Stimulated activated memory B cell treated with anti-CD40 and anti-IgM and Interleukin-4, amounts not matched to agents 10 μg/mL and 1 μg/mL and 100 μg/mL, for 72 hours (primary cell): ENCODE data around the gene ARHGEF28.

Experiments
- ATAC-seq: fragments of 150-1000 bp; cut with Tn5 transposase; 2 replicates; pipeline ENCODE4 v1.10.0; 2021
- H3K27ac Mint-ChIP-seq: one replicate; pipeline ENCODE4 v1.8.0; 2022; ENCODE audit warnings: mild to moderate bottlenecking, mixed read lengths
- H3K27me3 Mint-ChIP-seq: one replicate; pipeline ENCODE4 v1.8.0; 2022; ENCODE audit warnings: mixed read lengths
- H3K36me3 Mint-ChIP-seq: one replicate; pipeline ENCODE4 v1.8.0; 2022; ENCODE audit warnings: mixed read lengths
- H3K4me1 Mint-ChIP-seq: one replicate; pipeline ENCODE4 v1.8.0; 2022; ENCODE audit warnings: mixed read lengths
- H3K4me3 Mint-ChIP-seq: one replicate; pipeline ENCODE4 v1.8.0; 2022; ENCODE audit warnings: mild to moderate bottlenecking, moderate library complexity, mixed read lengths
- H3K9me3 Mint-ChIP-seq: one replicate; pipeline ENCODE4 v1.8.0; 2022; ENCODE audit warnings: mixed read lengths

ARHGEF28 gene

DNA sequence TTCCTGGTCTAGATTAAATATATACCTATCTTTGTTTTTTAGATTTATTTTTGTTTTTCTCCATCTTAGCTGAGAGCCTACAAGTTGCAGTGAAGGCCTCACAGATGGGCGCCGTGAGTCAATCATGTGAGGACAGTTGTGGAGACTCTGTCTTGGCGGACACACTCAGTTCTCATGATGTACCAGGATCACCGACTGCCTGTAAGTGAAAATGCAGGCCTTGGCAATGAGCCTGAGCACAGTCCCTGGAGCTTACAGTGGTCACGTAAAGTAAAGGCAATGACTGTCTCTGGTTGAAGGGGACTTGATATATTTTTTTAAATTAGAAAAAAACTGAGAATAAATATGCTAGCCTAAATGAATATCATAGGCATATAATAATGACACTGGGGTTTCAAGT is 271.9 kb downstream of the ARHGEF28 start:
- Mint-ChIP-seq H3K36me3 (no peaks in the 10 kb centered on the region), H3K27ac (peak overlapping the region; percentile 73), H3K27me3 (peaks cover 78% of the 10 kb centered on the region), H3K9me3 (no peaks in the 10 kb centered on the region), H3K4me3 (no peak overlapping the region), H3K4me1 (peaks cover 15% of the 10 kb centered on the region)
- no peak for ATAC-seq

DNA sequence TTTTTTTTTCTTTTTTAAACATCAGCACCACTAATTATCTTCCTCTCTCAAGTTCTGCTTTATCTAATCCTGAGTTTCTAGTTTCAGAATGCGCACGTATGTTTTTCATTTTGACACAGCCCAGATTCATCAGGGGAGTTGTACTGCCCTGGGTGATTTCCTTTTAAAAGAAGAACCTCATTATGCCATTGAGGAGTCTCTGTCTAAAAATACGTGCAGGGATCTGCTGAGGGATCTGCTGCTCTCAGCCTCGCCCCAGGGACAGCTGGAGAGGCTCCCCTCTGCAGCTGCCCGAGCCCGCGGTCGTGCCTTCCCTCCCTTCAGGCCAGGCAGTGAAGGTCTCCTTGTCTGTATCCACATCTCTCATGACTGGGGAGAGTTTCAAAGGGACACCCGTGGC is 273.1 kb downstream of the ARHGEF28 start:
- ATAC-seq: peak; percentile 90
- Mint-ChIP-seq H3K27ac (peak overlapping the region; percentile 73), H3K4me1 (peaks cover 15% of the 10 kb centered on the region), H3K4me3 (peak overlapping the region; percentile 50), H3K36me3 (no peaks in the 10 kb centered on the region), H3K27me3 (peaks cover 81% of the 10 kb centered on the region), H3K9me3 (no peaks in the 10 kb centered on the region)

DNA sequence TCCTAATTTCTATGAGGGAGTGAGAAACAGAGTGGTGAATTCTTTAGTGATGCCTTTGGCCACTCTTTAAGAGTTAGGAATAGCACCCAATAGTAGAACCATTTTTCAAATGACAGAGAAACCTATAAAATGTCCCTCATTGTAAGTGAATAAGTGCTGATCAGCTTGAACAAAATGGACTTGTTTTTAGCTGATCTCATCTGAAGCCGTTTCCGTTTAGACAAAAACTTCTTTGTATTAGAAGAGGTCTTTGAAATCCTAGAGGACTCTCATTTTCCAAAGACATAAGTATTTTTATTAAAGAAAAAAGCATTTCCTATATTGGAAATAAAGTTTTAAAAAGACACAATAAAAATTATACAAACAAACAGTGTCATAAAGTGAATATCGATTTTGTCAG is 273.9 kb downstream of the ARHGEF28 start:
- peaks cover 15% of the 10 kb centered on the region for H3K4me1 Mint-ChIP-seq
- H3K9me3 Mint-ChIP-seq: no peaks in the 10 kb centered on the region
- peaks cover 74% of the 10 kb centered on the region for H3K27me3 Mint-ChIP-seq
- H3K4me3 Mint-ChIP-seq: no peak overlapping the region
- peak overlapping the region; percentile 73 for H3K27ac Mint-ChIP-seq
- no peak for ATAC-seq
- H3K36me3 Mint-ChIP-seq: no peaks in the 10 kb centered on the region

DNA sequence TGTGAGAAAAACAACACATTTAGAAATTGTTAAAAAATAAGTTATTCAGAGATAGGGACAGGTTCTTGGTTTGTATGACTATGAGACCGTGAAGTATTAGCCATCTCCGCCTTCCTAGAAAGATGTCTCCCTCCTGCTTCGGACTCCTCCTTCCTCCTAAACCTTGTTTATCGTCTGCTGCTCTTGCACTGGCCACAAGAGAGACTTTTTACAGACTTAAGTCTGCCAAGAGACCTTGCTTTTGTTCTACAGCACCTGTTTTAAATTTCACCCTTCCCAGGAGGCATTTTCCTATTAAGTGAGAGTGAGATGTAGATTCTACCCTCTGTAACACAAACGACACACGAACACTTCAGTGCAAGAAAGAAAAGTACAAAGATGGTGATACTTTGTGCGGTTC is 274.6 kb downstream of the ARHGEF28 start:
- ATAC-seq: no peak
- H3K4me1 Mint-ChIP-seq: peaks cover 15% of the 10 kb centered on the region
- H3K9me3 Mint-ChIP-seq: no peaks in the 10 kb centered on the region
- H3K27ac Mint-ChIP-seq: no peak overlapping the region
- peaks cover 67% of the 10 kb centered on the region for H3K27me3 Mint-ChIP-seq
- H3K36me3 Mint-ChIP-seq: no peaks in the 10 kb centered on the region
- H3K4me3 Mint-ChIP-seq: no peak overlapping the region

DNA sequence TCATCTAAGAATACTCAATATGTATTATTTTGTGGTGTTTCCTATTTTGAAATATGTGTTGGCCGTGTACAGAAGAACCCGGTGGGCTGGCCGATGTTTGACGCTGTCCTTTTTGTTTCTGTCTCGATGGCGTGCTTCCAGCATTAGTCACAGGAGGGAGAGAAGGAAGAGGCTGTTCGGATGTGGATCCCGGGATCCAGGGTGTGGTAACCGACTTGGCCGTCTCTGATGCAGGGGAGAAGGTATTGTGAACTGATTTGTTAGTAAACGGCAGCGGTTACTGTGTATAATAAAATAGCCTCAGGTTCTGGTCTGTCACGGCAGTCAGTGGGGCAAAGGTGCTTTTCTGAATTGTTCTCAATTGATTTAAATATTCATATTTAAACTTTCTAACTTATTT is 275.0 kb downstream of the ARHGEF28 start:
- Mint-ChIP-seq H3K4me1 (peaks cover 15% of the 10 kb centered on the region), H3K27me3 (peaks cover 63% of the 10 kb centered on the region), H3K36me3 (no peaks in the 10 kb centered on the region), H3K9me3 (no peaks in the 10 kb centered on the region), H3K4me3 (no peak overlapping the region), H3K27ac (no peak overlapping the region)
- no peak for ATAC-seq

DNA sequence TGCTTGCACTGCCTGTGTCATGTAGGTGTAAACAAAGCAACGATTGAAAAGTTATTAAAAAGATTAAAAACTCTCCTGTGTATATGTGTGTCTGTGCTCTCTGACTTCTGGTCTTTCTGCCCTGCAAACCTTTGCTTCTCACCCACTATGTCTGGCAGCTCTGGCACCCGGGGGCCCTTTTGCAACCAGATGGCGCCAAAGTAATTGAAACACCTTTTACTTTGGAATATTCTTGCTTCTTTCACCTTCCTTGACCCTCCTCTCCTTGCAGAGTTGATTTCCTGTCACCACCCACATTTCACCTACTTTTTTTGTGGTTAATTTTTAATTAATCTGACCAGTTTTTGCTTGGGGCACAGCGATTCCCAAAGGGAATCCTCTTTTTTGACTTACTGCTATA is 275.5 kb downstream of the ARHGEF28 start:
- Mint-ChIP-seq H3K27me3 (peaks cover 58% of the 10 kb centered on the region), H3K9me3 (no peaks in the 10 kb centered on the region), H3K36me3 (no peaks in the 10 kb centered on the region), H3K4me3 (no peak overlapping the region), H3K4me1 (peaks cover 15% of the 10 kb centered on the region), H3K27ac (no peak overlapping the region)
- ATAC-seq: no peak

DNA sequence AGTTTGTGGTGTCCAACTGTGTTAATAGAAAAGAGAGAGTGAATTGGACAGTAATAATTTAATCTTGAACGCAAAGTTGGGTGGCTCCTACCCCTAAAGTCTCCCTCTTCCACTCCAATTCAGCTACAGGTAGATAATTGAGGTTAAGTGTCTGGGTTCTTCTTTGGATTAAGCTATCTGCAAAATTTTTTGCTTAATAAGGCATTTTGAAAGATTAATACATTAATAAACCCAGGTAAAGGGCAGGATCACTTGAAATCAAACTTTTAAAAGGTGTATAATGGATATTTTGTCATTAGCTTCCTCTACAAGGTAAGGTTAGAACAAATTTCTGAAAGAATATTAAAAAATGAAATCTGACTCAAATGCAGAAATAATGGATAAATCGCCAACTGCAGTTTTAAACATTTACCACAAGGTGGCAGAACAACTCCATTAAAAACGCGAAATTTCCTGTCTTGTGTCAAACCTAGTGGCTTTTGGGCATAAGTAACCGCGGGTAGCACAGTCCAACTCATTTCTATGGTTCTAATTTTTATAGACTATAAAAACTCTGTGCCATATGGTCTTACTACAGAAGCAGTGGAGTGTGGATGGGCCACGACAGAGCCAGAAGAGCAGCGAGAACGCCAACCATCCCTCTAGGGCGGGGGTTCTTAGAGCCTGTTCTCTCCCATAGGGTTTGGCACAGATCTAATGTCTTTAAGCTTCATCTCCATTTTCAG is 276.5 kb downstream of the ARHGEF28 start:
- Mint-ChIP-seq H3K4me3 (no peak overlapping the region), H3K27me3 (peaks cover 48% of the 10 kb centered on the region), H3K27ac (no peak overlapping the region), H3K9me3 (no peaks in the 10 kb centered on the region), H3K4me1 (peaks cover 15% of the 10 kb centered on the region), H3K36me3 (no peaks in the 10 kb centered on the region)
- no peak for ATAC-seq

DNA sequence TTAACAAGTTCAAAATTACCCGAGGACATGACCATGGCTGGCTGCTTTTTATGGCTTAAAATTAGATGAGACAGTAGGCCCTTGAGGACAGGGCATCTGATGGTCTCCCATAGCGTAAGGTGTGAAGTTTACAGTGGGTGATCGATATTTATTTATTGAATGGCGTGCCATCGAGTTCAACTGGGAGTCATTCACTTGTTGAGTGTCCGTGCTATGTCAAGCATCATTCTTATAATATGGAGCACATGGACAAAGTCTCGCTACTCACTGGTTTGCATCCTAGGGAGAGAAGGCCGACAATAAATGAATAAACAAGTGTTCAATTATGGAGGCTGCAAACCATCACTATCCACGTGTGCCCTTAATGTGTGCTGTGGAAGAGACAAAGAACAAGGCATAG is 277.2 kb downstream of the ARHGEF28 start:
- no peak overlapping the region for H3K4me3 Mint-ChIP-seq
- no peak overlapping the region for H3K27ac Mint-ChIP-seq
- H3K9me3 Mint-ChIP-seq: no peaks in the 10 kb centered on the region
- peaks cover 46% of the 10 kb centered on the region for H3K27me3 Mint-ChIP-seq
- peaks cover 14% of the 10 kb centered on the region for H3K4me1 Mint-ChIP-seq
- H3K36me3 Mint-ChIP-seq: no peaks in the 10 kb centered on the region
- ATAC-seq: no peak

DNA sequence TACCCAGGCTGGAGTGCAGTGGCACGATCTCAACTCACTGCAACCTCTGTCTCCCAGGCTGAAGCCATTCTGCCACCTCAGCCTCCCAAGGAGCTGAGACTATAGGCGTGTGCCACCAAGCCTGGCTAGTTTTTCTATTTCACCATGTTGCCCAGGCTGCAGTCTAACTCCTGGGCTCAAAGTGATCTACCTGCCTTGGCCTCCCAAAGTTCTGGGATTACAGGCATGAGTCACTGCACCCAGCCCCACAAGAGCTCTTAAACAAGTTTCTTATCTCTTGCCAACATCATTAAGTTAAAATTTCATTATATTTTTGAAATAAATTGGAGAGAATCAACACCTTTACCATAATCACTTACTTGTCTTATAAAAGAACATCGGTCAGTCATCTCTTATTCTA is 280.3 kb downstream of the ARHGEF28 start:
- Mint-ChIP-seq H3K27me3 (peaks cover 39% of the 10 kb centered on the region), H3K9me3 (no peaks in the 10 kb centered on the region), H3K36me3 (no peaks in the 10 kb centered on the region), H3K27ac (no peak overlapping the region), H3K4me3 (no peak overlapping the region), H3K4me1 (no peaks in the 10 kb centered on the region)
- ATAC-seq: no peak

DNA sequence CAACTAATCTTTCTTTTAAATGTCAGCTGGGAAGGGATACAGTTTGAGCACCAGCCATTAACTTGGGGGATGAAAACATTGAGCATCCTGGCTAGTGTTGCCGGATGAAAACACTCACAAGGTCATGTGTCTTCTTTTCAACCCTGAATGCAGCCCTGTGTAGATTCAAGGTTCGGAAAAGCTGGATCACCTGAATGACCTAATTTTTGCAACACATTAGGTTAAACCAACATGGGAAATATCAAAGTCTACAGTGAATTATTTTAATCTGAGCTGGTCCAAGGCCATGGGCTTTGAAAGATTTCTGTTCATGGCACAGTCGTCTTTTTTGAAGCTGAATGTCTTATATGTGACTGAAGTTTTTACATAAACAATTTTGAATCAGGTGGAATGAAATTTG is 281.2 kb downstream of the ARHGEF28 start:
- no peak overlapping the region for H3K27ac Mint-ChIP-seq
- peaks cover 30% of the 10 kb centered on the region for H3K27me3 Mint-ChIP-seq
- no peaks in the 10 kb centered on the region for H3K36me3 Mint-ChIP-seq
- no peaks in the 10 kb centered on the region for H3K4me1 Mint-ChIP-seq
- H3K4me3 Mint-ChIP-seq: no peak overlapping the region
- H3K9me3 Mint-ChIP-seq: no peaks in the 10 kb centered on the region
- no peak for ATAC-seq

DNA sequence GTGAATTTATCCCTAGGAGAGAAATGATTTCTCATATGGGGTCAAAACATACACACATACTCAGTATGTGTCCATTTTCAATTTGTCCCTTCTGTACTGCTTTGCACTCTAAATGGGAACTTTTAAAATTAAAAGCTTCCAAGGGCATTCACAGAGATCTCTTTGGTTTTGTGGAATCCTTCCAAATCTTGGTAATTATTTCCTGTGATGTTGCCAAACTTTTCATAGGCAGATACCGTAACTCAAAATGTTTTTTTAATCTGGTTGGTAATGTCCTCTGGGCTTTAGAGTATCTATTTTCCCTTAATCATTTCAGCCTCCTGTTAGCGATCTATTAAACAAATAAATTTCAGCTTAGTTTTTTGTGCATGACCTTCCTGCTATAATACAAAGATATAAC is 282.4 kb downstream of the ARHGEF28 start:
- Mint-ChIP-seq H3K4me3 (no peak overlapping the region), H3K27ac (no peak overlapping the region), H3K4me1 (no peaks in the 10 kb centered on the region), H3K27me3 (peaks cover 18% of the 10 kb centered on the region), H3K9me3 (no peaks in the 10 kb centered on the region), H3K36me3 (no peaks in the 10 kb centered on the region)
- ATAC-seq: no peak

DNA sequence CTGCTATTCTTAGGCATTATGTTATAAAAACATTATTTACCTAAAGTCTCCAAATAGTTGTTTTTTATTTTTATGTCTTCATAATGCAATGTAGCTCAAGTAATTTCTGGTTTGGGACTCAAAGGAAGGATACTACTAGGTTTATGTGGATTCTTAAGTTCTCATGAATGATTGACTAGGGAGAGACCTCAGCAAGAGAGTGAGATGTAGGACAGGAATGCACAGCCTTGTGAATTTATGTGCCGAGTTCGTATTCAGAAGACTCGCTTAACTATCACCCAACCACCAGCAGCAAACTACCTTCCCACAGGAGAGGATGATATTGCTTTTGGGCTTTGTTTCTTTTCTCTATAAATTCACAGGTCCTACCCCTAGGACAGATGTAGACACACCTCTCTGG is 282.9 kb downstream of the ARHGEF28 start:
- H3K4me1 Mint-ChIP-seq: no peaks in the 10 kb centered on the region
- ATAC-seq: no peak
- H3K4me3 Mint-ChIP-seq: no peak overlapping the region

DNA sequence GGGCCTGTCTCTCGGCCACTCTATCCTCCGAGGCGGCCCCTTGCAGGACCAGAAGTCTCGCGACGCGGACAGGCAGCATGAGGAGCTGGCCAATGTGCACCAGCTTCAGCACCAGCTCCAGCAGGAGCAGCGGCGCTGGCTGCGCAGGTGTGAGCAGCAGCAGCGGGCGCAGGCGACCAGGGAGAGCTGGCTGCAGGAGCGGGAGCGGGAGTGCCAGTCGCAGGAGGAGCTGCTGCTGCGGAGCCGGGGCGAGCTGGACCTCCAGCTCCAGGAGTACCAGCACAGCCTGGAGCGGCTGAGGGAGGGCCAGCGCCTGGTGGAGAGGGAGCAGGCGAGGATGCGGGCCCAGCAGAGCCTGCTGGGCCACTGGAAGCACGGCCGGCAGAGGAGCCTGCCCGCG is 283.5 kb downstream of the ARHGEF28 start:
- Mint-ChIP-seq H3K9me3 (no peaks in the 10 kb centered on the region), H3K27ac (no peak overlapping the region), H3K36me3 (no peaks in the 10 kb centered on the region), H3K27me3 (peaks cover 12% of the 10 kb centered on the region), H3K4me3 (no peak overlapping the region), H3K4me1 (no peaks in the 10 kb centered on the region)
- ATAC-seq: no peak

More for the DNA sequence above, 282.9 kb downstream of the ARHGEF28 start:
- Mint-ChIP-seq H3K27ac (no peak overlapping the region), H3K9me3 (no peaks in the 10 kb centered on the region), H3K36me3 (no peaks in the 10 kb centered on the region), H3K27me3 (peaks cover 14% of the 10 kb centered on the region)

DNA sequence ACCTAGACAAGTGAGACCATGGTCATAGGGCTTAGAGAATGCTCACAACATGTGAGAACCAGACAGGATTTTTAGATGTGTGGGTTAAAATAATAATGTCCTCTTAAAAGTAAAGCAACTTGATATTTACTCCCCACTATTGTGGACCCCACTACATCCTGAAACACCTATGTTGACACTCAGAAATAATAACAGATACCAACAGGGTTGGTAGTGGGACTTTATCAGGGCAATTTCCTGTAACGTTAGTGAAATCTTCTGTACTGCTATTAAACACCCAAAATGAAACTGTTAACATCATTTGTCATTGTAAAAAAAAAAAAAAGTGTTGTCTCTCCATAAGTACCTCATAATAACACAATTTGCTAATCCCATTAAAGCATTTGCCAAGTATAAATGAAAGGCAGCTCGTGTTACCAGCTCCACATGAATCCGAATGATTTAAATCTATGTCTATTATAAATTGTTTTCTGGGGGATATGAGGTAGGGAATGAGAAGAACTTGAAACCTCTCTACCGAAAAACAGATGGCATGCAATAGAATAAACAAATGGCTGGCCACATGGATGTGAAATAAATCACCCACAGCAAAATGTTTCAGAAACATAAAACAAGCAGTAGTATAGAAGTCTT is 285.9 kb downstream of the ARHGEF28 start:
- H3K4me3 Mint-ChIP-seq: no peak overlapping the region

DNA sequence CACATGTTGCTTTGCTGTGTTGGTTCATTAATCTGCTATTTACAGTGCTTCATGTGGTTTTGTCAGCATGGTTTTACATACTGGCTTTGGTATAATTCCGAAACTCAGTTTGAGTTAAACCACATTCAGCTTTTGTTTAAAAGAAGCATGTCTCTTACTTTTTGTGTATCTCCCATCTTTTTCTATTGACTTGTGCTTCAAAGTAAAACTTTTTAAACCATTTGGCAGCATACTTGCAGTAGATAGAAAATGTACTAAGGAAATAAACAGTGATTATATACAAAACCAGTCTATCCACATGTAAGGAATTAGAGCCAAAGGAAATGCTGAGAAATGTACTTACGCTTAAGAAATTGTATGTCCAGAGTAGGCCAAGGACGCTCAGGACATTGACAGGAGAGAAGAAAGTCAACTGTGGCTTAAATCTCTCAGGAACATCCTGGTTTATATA is 286.9 kb downstream of the ARHGEF28 start:
- peaks cover 12% of the 10 kb centered on the region for H3K27me3 Mint-ChIP-seq
- no peaks in the 10 kb centered on the region for H3K4me1 Mint-ChIP-seq

More for the DNA sequence above, 285.9 kb downstream of the ARHGEF28 start:
- Mint-ChIP-seq H3K9me3 (no peaks in the 10 kb centered on the region), H3K27ac (no peak overlapping the region), H3K27me3 (peaks cover 12% of the 10 kb centered on the region), H3K4me1 (no peaks in the 10 kb centered on the region), H3K36me3 (no peaks in the 10 kb centered on the region)
- ATAC-seq: no peak

DNA sequence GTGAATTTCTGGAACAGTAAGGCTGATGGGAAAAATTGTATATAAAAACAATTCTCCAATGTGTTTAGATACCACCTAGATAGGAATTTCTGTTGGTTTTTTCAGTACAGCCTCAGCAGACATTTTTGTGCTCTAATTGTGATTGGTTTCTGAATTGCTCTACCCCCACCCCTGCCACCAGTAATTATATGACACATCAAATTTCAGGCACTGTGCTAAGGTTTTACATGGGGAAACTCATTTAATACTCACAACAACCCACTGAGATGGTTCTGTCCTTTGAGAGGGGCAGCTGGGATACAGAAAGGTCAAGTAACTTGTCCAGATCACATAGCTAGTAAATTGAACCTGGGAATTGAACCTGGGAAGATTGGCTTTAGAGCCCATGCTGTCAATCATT is 288.0 kb downstream of the ARHGEF28 start:
- no peaks in the 10 kb centered on the region for H3K4me1 Mint-ChIP-seq
- H3K27me3 Mint-ChIP-seq: peaks cover 7% of the 10 kb centered on the region
- H3K4me3 Mint-ChIP-seq: no peak overlapping the region
- H3K9me3 Mint-ChIP-seq: no peaks in the 10 kb centered on the region
- no peak overlapping the region for H3K27ac Mint-ChIP-seq
- no peak for ATAC-seq
- H3K36me3 Mint-ChIP-seq: no peaks in the 10 kb centered on the region

More for the DNA sequence above, 286.9 kb downstream of the ARHGEF28 start:
- no peaks in the 10 kb centered on the region for H3K9me3 Mint-ChIP-seq
- no peak for ATAC-seq
- H3K27ac Mint-ChIP-seq: no peak overlapping the region
- H3K36me3 Mint-ChIP-seq: no peaks in the 10 kb centered on the region
- no peak overlapping the region for H3K4me3 Mint-ChIP-seq
